ENCODE results near the gene RFNG. TPM values are rescaled to one million over a fixed set of nuclear protein-coding genes. Genes with fewer than 3 reads are reported as not detected.
A peak's percentile ranks its signal among the peaks of the same experiment; 100 is the strongest.

RFNG gene
- total RNA-seq, 1 donor from 2014 or later: 61.4 TPM

GRCh38 chr17:82006468-82007227 is 45.0 kb downstream of the RFNG start:
- peaks cover 50% of the 10 kb centered on the region for H3K4me1 ChIP-seq
- peak in 1 of 2 donors; percentile 24 for TF ChIP-seq POLR2AphosphoS5 (IDR thresholded peaks at IDR 0.05; ENCODE audit: insufficient read depth in 1 of 2, low read depth in 1 of 2)
- no peak for TF ChIP-seq POLR2A (IDR thresholded peaks at IDR 0.05)
- TF ChIP-seq CTCF (IDR thresholded peaks at IDR 0.05): no peak

DNA sequence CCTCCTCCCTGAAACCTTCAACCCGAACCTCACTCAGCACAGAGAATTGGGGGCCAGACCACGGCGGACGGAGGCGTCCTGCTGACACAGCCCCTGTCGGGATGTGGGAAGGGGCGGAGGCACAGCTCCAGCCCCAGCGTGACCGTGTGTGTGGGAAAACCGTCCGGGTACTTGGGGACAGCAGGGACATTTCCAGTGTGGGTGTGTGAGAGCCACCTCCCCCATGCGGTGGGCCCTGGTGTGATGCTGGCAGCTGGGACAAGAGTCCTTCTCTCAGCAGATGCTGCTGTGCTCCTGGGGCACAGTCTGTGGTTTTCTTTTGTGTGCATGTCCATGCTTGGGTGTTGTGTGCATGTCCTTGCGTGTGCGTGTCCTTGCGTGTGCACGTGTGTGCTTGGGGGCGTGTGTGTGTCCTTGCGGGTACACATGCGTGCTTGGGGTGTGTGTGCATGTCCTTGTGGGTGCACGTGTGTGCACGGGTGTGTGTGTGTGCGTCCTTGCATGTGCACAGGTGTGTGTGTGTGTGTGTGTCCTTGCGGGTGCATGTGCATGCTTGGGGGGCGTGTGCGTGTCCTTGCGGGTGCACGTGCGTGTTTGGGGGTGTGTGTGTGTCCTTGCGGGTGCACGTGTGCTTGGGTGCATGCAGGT is 45.8 kb downstream of the RFNG start:
- Histone ChIP-seq H3K9me3 (no peaks in the 10 kb centered on the region), H3K36me3 (no peaks in the 10 kb centered on the region), H3K27ac (no peak overlapping the region), H3K27me3 (no peaks in the 10 kb centered on the region), H3K4me1 (peaks cover 50% of the 10 kb centered on the region), H3K4me3 (no peak overlapping the region)
- TF ChIP-seq CTCF (IDR thresholded peaks at IDR 0.05): no peak
- no peak for TF ChIP-seq POLR2A (IDR thresholded peaks at IDR 0.05)
- no peak for TF ChIP-seq POLR2AphosphoS5 (IDR thresholded peaks at IDR 0.05; ENCODE audit: insufficient read depth in 1 of 2, low read depth in 1 of 2)
- intact Hi-C loops (cut with DNase I): no loop called here
- DNase-seq (ENCODE audit: extremely low spot score in 2 of 2): no peak

More at GRCh38 chr17:82006468-82007227, 45.0 kb downstream of the RFNG start:
- peak overlapping the region; percentile 51 for H3K27ac ChIP-seq
- intact Hi-C loops (cut with DNase I): no loop called here
- no peak overlapping the region for H3K4me3 ChIP-seq
- H3K36me3 ChIP-seq: no peaks in the 10 kb centered on the region
- H3K9me3 ChIP-seq: no peaks in the 10 kb centered on the region
- H3K27me3 ChIP-seq: no peaks in the 10 kb centered on the region
- no peak for DNase-seq (ENCODE audit: extremely low spot score in 2 of 2)

DNA sequence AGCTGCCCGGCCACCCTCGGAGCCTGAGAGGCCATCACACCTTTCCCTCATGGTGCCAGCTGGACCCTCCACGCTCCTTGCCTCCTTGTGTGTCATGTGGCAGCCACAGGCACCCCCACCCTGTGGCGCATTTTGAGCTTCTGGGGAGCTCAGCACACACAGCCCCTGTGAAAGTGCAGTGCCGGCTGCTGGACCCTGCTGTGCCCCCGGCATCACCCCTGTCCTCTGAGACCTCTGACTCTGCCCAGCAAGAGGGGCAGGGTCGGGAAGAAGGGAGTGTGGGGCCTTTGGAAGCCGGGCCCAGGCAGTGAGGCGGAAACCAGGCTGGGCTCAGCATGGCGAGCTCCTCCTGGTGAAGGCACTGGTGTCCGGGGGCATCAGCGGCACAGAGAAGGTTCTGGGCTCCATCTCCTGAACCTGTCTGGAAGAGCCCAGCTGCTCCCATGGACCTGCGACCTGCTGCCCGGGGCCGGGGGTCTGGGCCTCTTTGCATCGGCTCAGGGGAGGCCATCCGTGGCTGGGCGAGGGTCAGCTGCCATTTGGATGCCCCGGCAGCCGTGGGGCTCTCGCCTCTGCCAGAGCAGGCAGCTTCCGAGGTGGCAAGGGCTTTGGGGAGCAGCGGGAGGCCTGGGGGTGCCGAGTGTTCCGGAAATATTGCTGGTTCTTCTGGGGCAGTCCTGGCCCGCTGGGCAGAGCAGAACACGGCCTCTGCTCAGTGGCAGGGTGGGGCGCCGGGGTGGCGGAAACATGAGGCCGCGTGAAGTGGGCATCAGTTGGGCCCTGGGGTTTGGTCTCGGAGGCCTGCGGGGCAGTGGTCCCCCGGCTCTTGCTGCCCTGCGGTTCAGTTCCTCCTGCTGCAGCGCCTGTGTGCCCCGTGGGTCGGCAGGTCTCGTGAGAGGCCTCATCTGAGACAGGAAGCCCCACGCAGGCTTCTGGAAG is 46.8 kb downstream of the RFNG start:
- peak overlapping the region; percentile 74 for H3K27ac ChIP-seq
- H3K4me1 ChIP-seq: peaks cover 50% of the 10 kb centered on the region
- no peaks in the 10 kb centered on the region for H3K36me3 ChIP-seq
- DNase-seq (ENCODE audit: extremely low spot score in 2 of 2): no peak
- TF ChIP-seq POLR2AphosphoS5 (IDR thresholded peaks at IDR 0.05; ENCODE audit: insufficient read depth in 1 of 2, low read depth in 1 of 2) (no peak), POLR2A (IDR thresholded peaks at IDR 0.05) (no peak), CTCF (IDR thresholded peaks at IDR 0.05) (no peak)
- H3K27me3 ChIP-seq: no peaks in the 10 kb centered on the region
- no peak overlapping the region for H3K4me3 ChIP-seq
- intact Hi-C loops (cut with DNase I): no loop called here
- H3K9me3 ChIP-seq: no peaks in the 10 kb centered on the region

GRCh38 chr17:82003411-82004381 is 47.9 kb downstream of the RFNG start:
- no peak for TF ChIP-seq CTCF (IDR thresholded peaks at IDR 0.05)
- peak; percentile 83 to 84 for TF ChIP-seq POLR2AphosphoS5 (IDR thresholded peaks at IDR 0.05; ENCODE audit: insufficient read depth in 1 of 2, low read depth in 1 of 2)
- Histone ChIP-seq H3K4me1 (peaks cover 50% of the 10 kb centered on the region), H3K9me3 (no peaks in the 10 kb centered on the region), H3K36me3 (no peaks in the 10 kb centered on the region), H3K27me3 (no peaks in the 10 kb centered on the region), H3K27ac (peak overlapping the region; percentile 74), H3K4me3 (peak overlapping the region in 1 of 2 donors; percentile 19)
- intact Hi-C loops (cut with DNase I): no loop called here
- no peak for DNase-seq (ENCODE audit: extremely low spot score in 2 of 2)

Data from vagina (tissue), 2 donors.